ENCODE results near the gene LRRC63.
"Not testable (repeated sequence)": the region's sequence is repeated elsewhere in the genome, so short reads cannot be mapped to it uniquely, and the experiment has no call there.

The LRRC63 gene

GRCh38 chr13:46211483-46212351, at the start of gene LRRC63:
Gene LRRC63 (plus strand): TSS chr13:46211928. CDS start chr13:46213035, 1,107 bp downstream.
- no peak for DNase-seq

- not testable (repeated sequence) for DNase-seq
Observed at GRCh38 chr13:46162741-46163140, 49.0 kb upstream of the LRRC63 start.

- no peak for DNase-seq
Observed at GRCh38 chr13:46164661-46165060, 47.1 kb upstream of the LRRC63 start.

GRCh38 chr13:46165485-46166223, 46.1 kb upstream of the LRRC63 start:
- no peak for DNase-seq

GRCh38 chr13:46166224-46166584, 45.5 kb upstream of the LRRC63 start:
- DNase-seq = no peak

GRCh38 chr13:46166947-46167610, 44.6 kb upstream of the LRRC63 start:
- DNase-seq = no peak

- no peak for DNase-seq
Observed at GRCh38 chr13:46168341-46168740, 43.4 kb upstream of the LRRC63 start.

- DNase-seq = no peak
Observed at GRCh38 chr13:46168783-46169182, 42.9 kb upstream of the LRRC63 start.

GRCh38 chr13:46169758-46170157, 42.0 kb upstream of the LRRC63 start:
- no peak for DNase-seq

- DNase-seq = no peak
Observed at GRCh38 chr13:46170268-46170667, 41.5 kb upstream of the LRRC63 start.

- DNase-seq = no peak
Observed at GRCh38 chr13:46170687-46171086, 41.0 kb upstream of the LRRC63 start.

GRCh38 chr13:46171217-46171616, 40.5 kb upstream of the LRRC63 start:
- no peak for DNase-seq

- DNase-seq = no peak
Observed at GRCh38 chr13:46171739-46172138, 40.0 kb upstream of the LRRC63 start.

GRCh38 chr13:46172531-46172991, 39.2 kb upstream of the LRRC63 start:
- DNase-seq = no peak

- no peak for DNase-seq
Observed at GRCh38 chr13:46173656-46174055, 38.1 kb upstream of the LRRC63 start.

- no peak for DNase-seq
Observed at GRCh38 chr13:46176756-46177155, 35.0 kb upstream of the LRRC63 start.

- no peak for DNase-seq
Observed at GRCh38 chr13:46178143-46178542, 33.6 kb upstream of the LRRC63 start.

- DNase-seq = no peak
Observed at GRCh38 chr13:46178821-46179220, 32.9 kb upstream of the LRRC63 start.

GRCh38 chr13:46179491-46179908, 32.2 kb upstream of the LRRC63 start:
- no peak for DNase-seq

GRCh38 chr13:46179969-46180763, 31.6 kb upstream of the LRRC63 start:
- DNase-seq = no peak

GRCh38 chr13:46181377-46181839, 30.3 kb upstream of the LRRC63 start:
- DNase-seq = no peak

GRCh38 chr13:46181840-46182490, 29.8 kb upstream of the LRRC63 start, which contains the start of gene LCP1:
Gene LCP1 (minus strand): TSS chr13:46182177. CDS start chr13:46159662, 22,515 bp downstream.
- no peak for DNase-seq

Measured in NCI-H1436 treated with DMSO at 0.1 percent for 48 hours (cell line).